Amniotic epithelial cell (primary cell): ENCODE results near the gene CXCL5.
A peak's percentile ranks its signal among the peaks of the same experiment; 100 is the strongest.
"Not testable (repeated sequence)": the region's sequence is repeated elsewhere in the genome, so short reads cannot be mapped to it uniquely, and the experiment has no call there.

Source experiments
- DNase-seq: peaks from one replicate; pipeline ENCODE4 v3.0.0-alpha.2; 2010; ENCODE audit warnings: low read depth

The CXCL5 gene

GRCh38 chr4:74015126-74015780 lies 16.8 kb upstream of the CXCL5 start:
- no peak for DNase-seq

DNA sequence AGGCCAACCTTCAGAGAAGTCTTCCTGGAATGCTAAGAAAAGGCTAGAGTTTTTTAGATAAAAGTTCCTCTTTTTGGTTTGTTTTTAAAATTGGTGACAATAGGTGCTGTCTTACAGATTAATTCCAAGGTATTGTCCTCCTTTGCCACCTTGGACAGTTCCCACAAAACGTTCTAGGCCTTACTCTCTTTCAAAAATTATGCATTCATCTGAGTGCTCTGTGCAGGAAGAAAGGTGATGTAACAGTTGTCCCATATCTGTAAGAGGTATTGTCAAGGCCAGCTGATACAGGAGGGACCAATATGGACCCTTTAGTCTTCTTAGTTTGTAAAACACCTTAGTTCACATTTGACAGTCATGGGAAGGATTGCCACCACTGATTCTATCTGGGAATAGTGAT lies 15.9 kb upstream of the CXCL5 start:
- no peak for DNase-seq

GRCh38 chr4:74013264-74013663 lies 14.8 kb upstream of the CXCL5 start:
- no peak for DNase-seq

DNA sequence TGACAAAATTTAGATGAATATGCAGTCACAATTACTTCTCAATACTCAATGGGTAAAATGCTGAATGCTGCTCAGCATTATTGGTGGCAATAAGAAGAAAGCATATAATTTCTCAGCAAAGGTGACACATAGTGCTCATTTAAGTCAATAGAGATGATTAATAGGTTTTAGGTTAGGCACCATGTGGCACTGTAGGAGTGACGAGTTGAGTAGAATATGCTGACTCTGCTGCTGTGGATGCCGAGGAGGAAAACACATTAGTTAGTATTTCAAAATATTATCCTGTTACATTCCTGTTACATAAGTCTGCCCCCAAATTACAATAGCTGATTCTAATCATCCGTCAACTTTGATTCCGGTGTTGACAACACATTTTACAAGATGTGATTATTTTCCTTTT lies 13.7 kb upstream of the CXCL5 start:
- no peak for DNase-seq

DNA sequence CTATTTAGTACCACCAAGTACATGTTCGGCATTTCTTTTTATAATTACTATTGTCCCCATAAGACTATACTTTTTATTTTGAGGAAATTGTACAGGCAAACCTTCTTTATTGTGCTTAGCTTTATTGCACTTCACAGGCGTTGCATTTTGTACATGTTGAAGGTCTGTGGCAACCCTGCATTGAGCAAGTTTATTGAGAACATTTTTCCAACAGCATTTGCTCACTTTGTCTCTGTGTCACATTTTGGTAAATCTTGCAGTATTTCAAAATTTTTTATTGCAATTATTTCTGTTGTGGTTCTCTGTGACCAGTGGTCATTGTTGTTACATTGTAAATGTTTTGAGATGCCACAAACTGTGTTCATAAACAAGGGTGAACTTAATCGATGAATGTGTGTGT lies 10.8 kb upstream of the CXCL5 start:
- DNase-seq, result peak; percentile 38

GRCh38 chr4:74006009-74006476 lies 7.6 kb upstream of the CXCL5 start:
- DNase-seq, result peak; percentile 76

DNA sequence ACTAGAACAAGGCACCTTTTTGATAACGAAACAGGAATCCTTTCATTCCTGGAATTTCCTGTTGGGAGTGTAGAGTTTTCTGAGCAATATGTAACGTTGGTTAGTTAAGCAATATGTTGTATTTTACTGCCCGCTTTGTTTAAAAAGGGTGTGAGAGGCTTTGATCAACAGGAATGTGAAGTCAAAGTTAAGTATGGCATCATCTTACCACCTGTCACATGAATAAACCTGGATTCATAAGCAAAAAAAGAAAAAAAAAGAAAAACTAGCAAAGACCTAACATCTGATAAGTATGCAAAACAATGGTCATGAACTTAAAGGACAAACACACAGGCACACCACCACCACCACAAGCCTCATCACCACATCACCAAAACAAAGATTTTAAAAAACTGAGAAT lies 7.1 kb upstream of the CXCL5 start:
- DNase-seq, result peak; percentile 63

GRCh38 chr4:74004668-74005067 lies 6.2 kb upstream of the CXCL5 start:
- peak; percentile 63 for DNase-seq

DNA sequence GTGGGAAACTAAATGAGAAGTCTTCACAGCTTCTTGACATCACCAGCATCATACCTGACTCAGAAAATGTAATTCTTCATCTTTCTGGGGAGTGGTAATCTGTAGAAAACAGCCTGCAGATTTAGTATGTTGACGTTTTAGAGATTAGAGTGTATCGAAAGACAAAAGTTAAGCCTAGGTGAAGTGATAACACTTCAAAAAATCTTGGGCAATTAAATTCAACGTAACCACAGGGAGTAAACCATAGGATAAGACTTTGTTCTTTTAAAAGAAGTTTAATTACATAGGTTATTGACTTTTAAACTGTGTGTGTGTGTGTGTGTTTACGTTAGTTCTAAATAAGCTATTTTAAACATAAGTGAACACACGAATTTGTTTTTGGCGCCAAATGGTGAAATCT lies 1.8 kb upstream of the CXCL5 start:
- DNase-seq, result peak; percentile 51

DNA sequence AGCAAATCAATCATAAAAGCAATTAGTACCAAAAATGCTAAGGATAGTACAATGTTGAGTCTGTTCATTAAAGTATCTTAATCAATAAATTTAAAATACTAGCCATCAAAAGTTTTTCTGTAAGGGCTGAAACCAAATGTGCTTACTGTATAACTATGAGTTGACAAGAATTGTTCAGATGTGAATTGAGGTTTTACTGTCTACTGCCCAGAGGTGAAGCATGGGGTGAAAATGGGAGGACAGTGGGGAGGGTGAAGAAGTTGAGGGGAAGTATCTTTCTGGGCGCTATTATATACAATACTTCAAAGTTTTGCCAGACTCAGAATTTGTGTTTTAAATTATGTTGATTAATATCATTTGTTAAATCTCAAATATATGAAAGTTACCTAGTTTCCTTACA lies 6.4 kb downstream of the CXCL5 start:
- DNase-seq, result no peak

DNA sequence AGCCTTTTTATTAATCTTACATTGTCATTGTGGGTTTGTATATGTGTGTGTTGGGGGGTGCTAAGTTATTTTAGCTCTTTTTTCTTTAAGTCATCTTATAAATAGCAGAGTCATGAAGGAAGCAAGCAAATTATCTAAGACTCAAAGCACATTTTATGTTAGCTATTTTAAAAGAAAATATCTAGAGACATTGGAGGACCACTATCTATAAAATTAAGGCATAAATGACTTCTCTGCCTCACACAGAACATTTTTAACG lies 6.8 kb downstream of the CXCL5 start:
- no peak for DNase-seq

GRCh38 chr4:73990988-73991741 lies 7.3 kb downstream of the CXCL5 start:
- DNase-seq, result no peak

DNA sequence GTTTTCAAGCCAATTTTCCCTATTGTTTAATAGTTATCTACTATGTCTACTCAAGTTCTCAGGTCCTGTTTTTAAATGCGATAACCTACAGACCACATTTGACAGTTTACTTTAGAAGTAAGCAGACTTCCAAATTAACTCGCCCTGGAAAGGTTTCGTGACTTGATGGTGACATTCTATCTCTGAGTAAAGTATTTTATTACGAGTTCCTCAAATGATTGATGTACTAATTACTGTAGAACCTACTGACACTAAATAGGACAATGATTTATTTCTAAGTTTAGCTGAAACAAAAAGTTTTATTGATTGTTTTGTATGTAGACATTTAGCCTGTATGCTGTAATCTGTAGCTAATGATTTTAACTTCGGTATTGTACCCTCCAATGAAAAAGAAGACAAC lies 8.5 kb downstream of the CXCL5 start:
- no peak for DNase-seq

DNA sequence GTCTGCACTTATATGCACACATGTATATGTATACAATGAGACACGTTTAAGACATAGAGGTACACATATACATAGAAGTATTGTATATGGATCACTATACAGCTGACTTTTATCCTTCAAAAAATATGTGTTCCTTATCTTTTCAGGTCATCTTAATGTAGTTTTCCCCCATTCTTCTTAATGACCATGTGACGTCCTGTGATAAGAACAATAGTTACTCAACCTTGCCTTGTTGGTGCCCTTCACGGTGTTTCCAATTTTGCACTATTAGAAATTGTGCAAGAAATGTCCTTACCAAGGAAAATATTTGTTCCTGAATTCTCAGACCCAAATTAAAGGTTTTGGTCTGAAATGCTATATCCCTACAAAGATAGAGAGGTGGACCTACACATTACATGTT lies 9.4 kb downstream of the CXCL5 start:
- DNase-seq, result no peak

GRCh38 chr4:73988061-73988460 lies 10.4 kb downstream of the CXCL5 start, which contains the start of gene PPBP:
PPBP (minus strand) TSS chr4:73988190; CDS start chr4:73988103, 87 bp downstream.
- DNase-seq, result no peak

DNA sequence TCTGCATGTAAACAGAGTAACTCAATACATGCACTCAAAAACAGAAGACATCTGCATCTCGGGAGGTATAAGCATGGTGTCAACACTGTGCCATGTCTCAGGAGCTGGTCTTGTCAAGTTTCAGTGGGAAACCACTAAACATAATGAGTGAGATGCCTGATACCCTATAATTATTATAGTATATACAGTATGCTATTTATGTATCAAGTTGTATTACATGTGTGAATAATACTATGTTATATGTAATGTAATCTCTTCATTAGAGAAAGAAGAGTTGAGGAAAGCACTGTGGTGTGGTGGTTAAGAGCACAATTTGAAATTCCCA lies 13.0 kb downstream of the CXCL5 start:
- no peak for DNase-seq

- DNase-seq, result no peak
These were observed 13.5 kb downstream of the CXCL5 start for GRCh38 chr4:73984736-73985527.

- DNase-seq, result not testable (repeated sequence)
These were observed 17.3 kb downstream of the CXCL5 start for GRCh38 chr4:73981175-73981574.

GRCh38 chr4:73979407-73979957 lies 19.0 kb downstream of the CXCL5 start:
- no peak for DNase-seq

- peak; percentile 95 for DNase-seq
These were observed 19.6 kb downstream of the CXCL5 start for GRCh38 chr4:73978886-73979285.

DNA sequence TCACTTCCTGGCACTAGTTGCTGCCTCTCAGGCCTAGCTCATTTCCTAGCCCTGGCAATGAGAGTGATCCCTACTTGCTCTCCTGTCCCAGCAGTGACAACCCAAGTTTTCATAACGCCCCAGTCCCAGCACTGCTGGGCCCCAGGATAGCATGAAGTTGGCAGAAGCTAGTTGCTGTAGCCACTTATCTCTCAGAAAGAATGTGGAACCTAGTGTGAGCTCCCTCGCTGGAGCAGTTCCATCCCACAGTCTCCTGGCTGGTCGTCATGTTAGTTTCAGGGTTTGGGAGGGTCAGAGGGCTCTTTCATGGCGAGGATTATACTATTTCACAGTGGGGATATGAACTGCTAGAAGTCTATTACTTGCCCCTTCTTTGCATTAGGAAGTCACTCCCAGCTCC lies 21.8 kb downstream of the CXCL5 start:
- peak; percentile 62 for DNase-seq

DNA sequence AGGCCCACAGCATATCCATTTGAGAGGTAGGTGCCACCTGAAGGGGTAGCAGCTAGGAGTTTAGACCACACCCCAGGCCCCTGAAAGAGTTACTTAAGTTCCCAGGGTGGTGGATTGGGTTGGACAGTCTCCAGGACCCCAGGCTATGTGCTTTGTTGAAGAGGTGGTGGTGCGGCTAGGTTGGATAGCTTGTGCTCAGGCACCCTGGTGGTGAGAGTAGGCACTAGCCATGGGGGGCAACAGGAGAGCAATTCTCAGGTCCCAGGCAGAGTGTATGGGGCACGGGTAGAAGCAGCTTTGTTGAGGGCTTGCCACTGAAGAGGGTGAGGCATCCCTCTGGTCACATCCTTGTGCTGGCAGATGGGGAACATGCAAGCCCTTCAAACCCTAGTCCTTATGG lies 22.3 kb downstream of the CXCL5 start:
- DNase-seq, result no peak

DNA sequence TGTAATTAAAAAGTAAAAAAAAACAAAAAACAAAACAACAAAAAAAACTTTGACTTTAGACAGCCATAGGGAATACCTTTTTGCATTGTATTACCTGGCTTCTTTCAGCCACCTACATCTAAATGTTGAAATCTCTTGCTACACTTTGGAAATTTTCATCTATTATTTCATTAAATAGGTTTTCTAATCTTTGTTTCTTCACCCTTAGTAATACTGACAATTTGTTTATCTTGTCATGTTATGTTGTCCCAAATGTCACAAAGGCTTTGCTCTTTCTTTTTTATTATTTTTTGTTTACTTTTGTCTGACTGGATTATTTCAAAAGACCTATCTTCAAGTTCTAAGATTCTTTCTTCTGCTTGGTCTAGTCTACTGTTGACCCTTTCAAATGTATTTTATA lies 24.1 kb downstream of the CXCL5 start:
- no peak for DNase-seq
